Astrocyte (in vitro differentiated cells and primary cell): ENCODE measurements around the gene STYXL2. TPM values are rescaled to one million over a fixed set of nuclear protein-coding genes. Genes with fewer than 3 reads are reported as not detected.

Source experiments
- DNase-seq: peaks from one replicate; pipeline ENCODE4 v3.0.0-alpha.2; 2010; ENCODE audit warnings: low read depth
- FAIRE-seq: peaks from 2 replicates; lab custom pipeline; 2011; peaks lifted over from hg19 to GRCh38; lab: Jason Lieb, UNC
- H2AFZ ChIP-seq: 2 replicates; pipeline ENCODE4 v1.6.0; 2012; ENCODE audit warnings: low read depth, low read length, inconsistent platforms
- H3K27ac ChIP-seq: 2 replicates; pipeline ENCODE4 v1.5.1; 2011; ENCODE audit warnings: low read depth, low read length, inconsistent platforms
- H3K27me3 ChIP-seq: 2 replicates; pipeline ENCODE4 v1.6.0; 2011; ENCODE audit warnings: low read length, inconsistent platforms; ENCODE audit not compliant: insufficient read depth
- H3K36me3 ChIP-seq: 2 replicates; pipeline ENCODE4 v1.5.1; 2011; ENCODE audit warnings: low read length, inconsistent platforms; ENCODE audit not compliant: insufficient read depth
- H3K4me1 ChIP-seq: 2 replicates; pipeline ENCODE4 v1.5.1; 2011; ENCODE audit warnings: low read length, inconsistent platforms; ENCODE audit not compliant: insufficient read depth
- H3K4me2 ChIP-seq: 2 replicates; pipeline ENCODE4 v1.6.0; 2012; ENCODE audit warnings: low read length, inconsistent platforms
- H3K4me3 ChIP-seq: 2 replicates; pipeline ENCODE4 v1.5.1; 2011; ENCODE audit warnings: low read depth, mild to moderate bottlenecking, low read length, inconsistent platforms; ENCODE audit not compliant: insufficient read depth
- H3K79me2 ChIP-seq: 2 replicates; pipeline ENCODE4 v1.6.0; 2012; ENCODE audit warnings: mild to moderate bottlenecking, low read length, inconsistent platforms; ENCODE audit not compliant: insufficient read depth
- H3K9ac ChIP-seq: 2 replicates; pipeline ENCODE4 v1.6.0; 2012; ENCODE audit warnings: mild to moderate bottlenecking, low read length, inconsistent platforms
- H3K9me3 ChIP-seq: 2 replicates; pipeline ENCODE4 v1.5.1; 2012; ENCODE audit warnings: low read depth, mild to moderate bottlenecking, low read length, inconsistent platforms; ENCODE audit not compliant: insufficient read depth
- H4K20me1 ChIP-seq: 2 replicates; pipeline ENCODE4 v1.6.0; 2012; ENCODE audit warnings: low read length, inconsistent platforms; ENCODE audit not compliant: insufficient read depth
- H3K27ac Mint-ChIP-seq: one replicate; pipeline ENCODE4 v1.8.0; 2021; ENCODE audit warnings: mild to moderate bottlenecking, mixed read lengths; ENCODE audit not compliant: unreplicated experiment
- H3K27me3 Mint-ChIP-seq: one replicate; pipeline ENCODE4 v1.8.0; 2021; ENCODE audit warnings: low read depth, mixed read lengths; ENCODE audit not compliant: unreplicated experiment
- H3K36me3 Mint-ChIP-seq: one replicate; pipeline ENCODE4 v1.8.0; 2021; ENCODE audit warnings: low read depth, mixed read lengths; ENCODE audit not compliant: unreplicated experiment
- H3K4me1 Mint-ChIP-seq: one replicate; pipeline ENCODE4 v1.8.0; 2021; ENCODE audit warnings: low read depth, mixed read lengths; ENCODE audit not compliant: unreplicated experiment
- H3K4me3 Mint-ChIP-seq: one replicate; pipeline ENCODE4 v1.8.0; 2021; ENCODE audit warnings: mild to moderate bottlenecking, moderate library complexity, mixed read lengths; ENCODE audit not compliant: unreplicated experiment
- H3K9me3 Mint-ChIP-seq: one replicate; pipeline ENCODE4 v1.8.0; 2021; ENCODE audit warnings: mild to moderate bottlenecking, mixed read lengths; ENCODE audit not compliant: unreplicated experiment
- CTCF ChIP-seq: IDR thresholded peaks from 2 replicates; pipeline ENCODE4 v1.5.1; 2011; ENCODE audit warnings: low read depth, mild to moderate bottlenecking, inconsistent platforms, low read length, moderate library complexity; ENCODE audit not compliant: insufficient read depth
- EZH2 ChIP-seq: IDR thresholded peaks from 2 replicates; pipeline ENCODE4 v1.6.1; 2012; ENCODE audit warnings: mild to moderate bottlenecking, low read length, inconsistent platforms; ENCODE audit not compliant: insufficient read depth
- total RNA-seq: library from RNA; stranded (reverse); gene quantifications from 2 replicates; pipeline ENCODE4 v1.2.1, GENCODE V29; 2021

The STYXL2 gene
- total RNA-seq, 1 donor from 2014 or later = 0.82 TPM

- Histone ChIP-seq H3K27ac (no peak overlapping the region), H3K4me1 (peaks cover 2% of the 10 kb centered on the region), H3K27me3 (peaks cover 24% of the 10 kb centered on the region), H3K36me3 (no peaks in the 10 kb centered on the region), H3K9me3 (no peaks in the 10 kb centered on the region), H3K9ac (no peak overlapping the region), H4K20me1 (no peaks in the 10 kb centered on the region), H3K79me2 (no peaks in the 10 kb centered on the region), H2AFZ (no peak overlapping the region), H3K4me3 (no peak overlapping the region), H3K4me2 (no peak overlapping the region)
- DNase-seq (no peak), FAIRE-seq (no peak)
- H3K27ac Mint-ChIP-seq = no peak overlapping the region
- no peak overlapping the region for H3K4me3 Mint-ChIP-seq
- peaks cover 21% of the 10 kb centered on the region for H3K27me3 Mint-ChIP-seq
- H3K9me3 Mint-ChIP-seq = peaks cover 12% of the 10 kb centered on the region
- peaks cover 11% of the 10 kb centered on the region for H3K4me1 Mint-ChIP-seq
- H3K36me3 Mint-ChIP-seq = peaks cover 10% of the 10 kb centered on the region
- no peak for TF ChIP-seq EZH2
- TF ChIP-seq CTCF = no peak
Measured at GRCh38 chr1:167130829-167131510, 37.1 kb downstream of the STYXL2 start.

GRCh38 chr1:167132301-167133010 lies 38.6 kb downstream of the STYXL2 start:
- Mint-ChIP-seq H3K27ac (no peak overlapping the region), H3K4me1 (peaks cover 24% of the 10 kb centered on the region), H3K9me3 (peaks cover 10% of the 10 kb centered on the region), H3K4me3 (no peak overlapping the region), H3K27me3 (peaks cover 11% of the 10 kb centered on the region), H3K36me3 (peaks cover 4% of the 10 kb centered on the region)
- Histone ChIP-seq H3K27me3 (peaks cover 21% of the 10 kb centered on the region), H3K4me2 (no peak overlapping the region), H2AFZ (no peak overlapping the region), H3K4me1 (peaks cover 10% of the 10 kb centered on the region), H3K9ac (no peak overlapping the region), H3K27ac (no peak overlapping the region), H3K36me3 (no peaks in the 10 kb centered on the region), H3K79me2 (no peaks in the 10 kb centered on the region), H4K20me1 (no peaks in the 10 kb centered on the region), H3K9me3 (peaks cover 2% of the 10 kb centered on the region), H3K4me3 (no peak overlapping the region)
- no peak for DNase-seq
- TF ChIP-seq CTCF (no peak), EZH2 (no peak)
- no peak for FAIRE-seq
